HCT116 (cell line): ENCODE data around the gene ARMC8.

Source experiments
- CEBPB ChIP-seq: IDR thresholded peaks from 2 replicates; pipeline ENCODE4 v1.6.1; 2012; ENCODE audit warnings: low read depth
- EGR1 ChIP-seq: IDR thresholded peaks from 2 replicates; pipeline ENCODE4 v1.6.1; 2012; ENCODE audit warnings: low read depth
- EZH2 ChIP-seq: fragments of 200-600 bp; sonication (generic); IDR thresholded peaks from 2 replicates; pipeline ENCODE4 v1.6.1; 2017; ENCODE audit warnings: antibody characterized with exemption, mixed run types
- EZH2phosphoT487 ChIP-seq: fragments of 200-600 bp; IDR thresholded peaks from 2 replicates; pipeline ENCODE4 v1.6.1; 2018; ENCODE audit warnings: antibody characterized with exemption, borderline replicate concordance
- POLR2A ChIP-seq: IDR thresholded peaks from 2 replicates; pipeline ENCODE4 v1.7.0; 2011; ENCODE audit warnings: borderline replicate concordance; ENCODE audit not compliant: insufficient read depth, insufficient read length; ENCODE audit errors: extremely low read depth
- POLR2AphosphoS5 ChIP-seq: IDR thresholded peaks from 2 replicates; pipeline ENCODE4 v1.6.1; 2011; ENCODE audit warnings: mild to moderate bottlenecking, low read depth, low read length, moderate library complexity
- RAD21 ChIP-seq: IDR thresholded peaks from 2 replicates; pipeline ENCODE4 v1.6.1; 2012; ENCODE audit warnings: low read depth, mild to moderate bottlenecking
- REST ChIP-seq: IDR thresholded peaks from 2 replicates; pipeline ENCODE4 v1.6.1; 2012; ENCODE audit warnings: low read depth
- SIN3A ChIP-seq: IDR thresholded peaks from 2 replicates; pipeline ENCODE4 v1.6.1; 2012; ENCODE audit warnings: low read depth
- SP1 ChIP-seq: IDR thresholded peaks from 2 replicates; pipeline ENCODE4 v1.6.1; 2012; ENCODE audit warnings: low read depth
- TCF7L2 ChIP-seq: IDR thresholded peaks from 2 replicates; pipeline ENCODE4 v1.7.0; 2011; ENCODE audit warnings: borderline replicate concordance, inconsistent platforms; ENCODE audit not compliant: insufficient read depth, insufficient read length; ENCODE audit errors: extremely low read depth
- ZNF274 ChIP-seq: fragments of 200-500 bp; sonication (Bioruptor generic); IDR thresholded peaks from 2 replicates; pipeline ENCODE4 v1.6.1; 2014; ENCODE audit warnings: mild to moderate bottlenecking, low read depth, low read length, inconsistent platforms
- TF ChIP-seq, protein P1 (sequence below), 3 experiments: fragments of 200-600 bp in 1 of 3; sonication (generic) in 1 of 3; IDR thresholded peaks in 2 of 3; conservative IDR thresholded peaks in 1 of 3; 2 replicates each; pipeline ENCODE4 v1.5.1; 2012 to 2017; ENCODE audit warnings: low read depth in 2 of 3, low read length in 2 of 3, antibody characterized with exemption in 1 of 3, borderline replicate concordance in 1 of 3, control low read depth in 1 of 3, mild to moderate bottlenecking in 1 of 3, mixed read lengths in 1 of 3, mixed run types in 1 of 3, moderate library complexity in 1 of 3; ENCODE audit not compliant: insufficient read depth in 1 of 3
- TF ChIP-seq, protein P2 (sequence below): IDR thresholded peaks from 2 replicates; pipeline ENCODE4 v1.6.1; 2012

- TF ChIP-seq, protein P1, sequence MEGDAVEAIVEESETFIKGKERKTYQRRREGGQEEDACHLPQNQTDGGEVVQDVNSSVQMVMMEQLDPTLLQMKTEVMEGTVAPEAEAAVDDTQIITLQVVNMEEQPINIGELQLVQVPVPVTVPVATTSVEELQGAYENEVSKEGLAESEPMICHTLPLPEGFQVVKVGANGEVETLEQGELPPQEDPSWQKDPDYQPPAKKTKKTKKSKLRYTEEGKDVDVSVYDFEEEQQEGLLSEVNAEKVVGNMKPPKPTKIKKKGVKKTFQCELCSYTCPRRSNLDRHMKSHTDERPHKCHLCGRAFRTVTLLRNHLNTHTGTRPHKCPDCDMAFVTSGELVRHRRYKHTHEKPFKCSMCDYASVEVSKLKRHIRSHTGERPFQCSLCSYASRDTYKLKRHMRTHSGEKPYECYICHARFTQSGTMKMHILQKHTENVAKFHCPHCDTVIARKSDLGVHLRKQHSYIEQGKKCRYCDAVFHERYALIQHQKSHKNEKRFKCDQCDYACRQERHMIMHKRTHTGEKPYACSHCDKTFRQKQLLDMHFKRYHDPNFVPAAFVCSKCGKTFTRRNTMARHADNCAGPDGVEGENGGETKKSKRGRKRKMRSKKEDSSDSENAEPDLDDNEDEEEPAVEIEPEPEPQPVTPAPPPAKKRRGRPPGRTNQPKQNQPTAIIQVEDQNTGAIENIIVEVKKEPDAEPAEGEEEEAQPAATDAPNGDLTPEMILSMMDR (IDR thresholded peaks at IDR 0.05 in 2 of 3, conservative IDR thresholded peaks at IDR 0.05 in 1 of 3; ENCODE audit: borderline replicate concordance in 1 of 3, insufficient read depth in 1 of 3, low read depth in 2 of 3, low read length in 2 of 3) = no peak
- TF ChIP-seq POLR2AphosphoS5 (no peak), RAD21 (no peak), REST (no peak), SIN3A (no peak), POLR2A (no peak), SP1 (no peak), EGR1 (no peak), EZH2 (no peak), CEBPB (no peak), TCF7L2 (no peak), EZH2phosphoT487 (no peak), ZNF274 (no peak)
- TF ChIP-seq, protein P2, sequence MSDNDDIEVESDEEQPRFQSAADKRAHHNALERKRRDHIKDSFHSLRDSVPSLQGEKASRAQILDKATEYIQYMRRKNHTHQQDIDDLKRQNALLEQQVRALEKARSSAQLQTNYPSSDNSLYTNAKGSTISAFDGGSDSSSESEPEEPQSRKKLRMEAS = no peak
Measured at GRCh38 chr3:138296639-138297038, 109.5 kb downstream of the ARMC8 start.
